SK-N-SH (cell line): ENCODE measurements around the gene LPP.

ENCODE experiments used
- EP300 ChIP-seq, 2 experiments: IDR thresholded peaks; 2 replicates each; pipeline versions ENCODE4 v1.4.0 to v1.6.1; 2012; ENCODE audit warnings: borderline replicate concordance in 1 of 2, low read depth in 1 of 2, low read length in 1 of 2
- PBX3 ChIP-seq: IDR thresholded peaks from 2 replicates; pipeline ENCODE4; 2012
- ZBTB33 ChIP-seq: IDR thresholded peaks from 2 replicates; pipeline ENCODE4 v1.4.0; 2012; ENCODE audit warnings: low read depth, borderline replicate concordance

- TF ChIP-seq PBX3 (no peak), EP300 (IDR thresholded peaks at IDR 0.05; ENCODE audit: borderline replicate concordance in 1 of 2, low read depth in 1 of 2, low read length in 1 of 2) (no peak), ZBTB33 (no peak)
These were observed 126.7 kb downstream of the LPP start for GRCh38 chr3:188280627-188281026.
